ENCODE results near the gene TBX19. TPM values are rescaled to one million over a fixed set of nuclear protein-coding genes. Genes with fewer than 3 reads are reported as not detected.

Gene TBX19
- total RNA-seq, 1 experiment from 2014 or later = 0.36 TPM

Other genes starting within 250 kb of the TBX19 start
- gene GPR161, start 143.9 kb upstream of the TBX19 start, total RNA-seq (2014; rRNA removed) = 10.3 and 11.8 TPM in 2 replicates
- 41.6 and 50.1 TPM in 2 replicates for gene TIPRL, start 101.9 kb upstream of the TBX19 start, total RNA-seq (2014; rRNA removed)
- gene SFT2D2, start 54.9 kb upstream of the TBX19 start, total RNA-seq (2014; rRNA removed) = 36.8 and 38.7 TPM in 2 replicates

Measured in PC-3 (cell line).